Activated CD4-positive, alpha-beta T cell treated with anti-CD3 and anti-CD28 coated beads, Interleukin-2, amount 10 ng/mL, durations not matched to agents 24 days and 14 days (primary cell): Measurements from ENCODE around the gene DENND5A. TPM values are rescaled to one million over a fixed set of nuclear protein-coding genes. Genes with fewer than 3 reads are reported as not detected.

ENCODE experiments used
- DNase-seq: peaks from one replicate; pipeline ENCODE4 v3.0.0; 2022
- H3K27ac Mint-ChIP-seq: one replicate; pipeline ENCODE4 v1.8.0; 2022; ENCODE audit warnings: mild to moderate bottlenecking, mixed read lengths
- H3K27me3 Mint-ChIP-seq: one replicate; pipeline ENCODE4 v1.8.0; 2022; ENCODE audit warnings: mixed read lengths
- H3K36me3 Mint-ChIP-seq: one replicate; pipeline ENCODE4 v1.8.0; 2022; ENCODE audit warnings: low read depth, mild to moderate bottlenecking, mixed read lengths
- H3K4me1 Mint-ChIP-seq: one replicate; pipeline ENCODE4 v1.8.0; 2021; ENCODE audit warnings: mixed read lengths
- H3K4me3 Mint-ChIP-seq: one replicate; pipeline ENCODE4 v1.8.0; 2022; ENCODE audit warnings: mild to moderate bottlenecking, moderate library complexity, mixed read lengths
- H3K9me3 Mint-ChIP-seq: one replicate; pipeline ENCODE4 v1.8.0; 2021; ENCODE audit warnings: mixed read lengths
- intact Hi-C: fragments of 100-400 bp; cut with micrococcal nuclease; formaldehyde crosslinking; loops from one replicate; pipeline ENCODE4 v1.15.1; 2023
- total RNA-seq: library from RNA; stranded (reverse); gene quantifications from 2 replicates; pipeline ENCODE4 v1.2.3, GENCODE V29; 2022

Gene DENND5A
- total RNA-seq, 1 donor from 2014 or later, result 59.9 TPM

DNA sequence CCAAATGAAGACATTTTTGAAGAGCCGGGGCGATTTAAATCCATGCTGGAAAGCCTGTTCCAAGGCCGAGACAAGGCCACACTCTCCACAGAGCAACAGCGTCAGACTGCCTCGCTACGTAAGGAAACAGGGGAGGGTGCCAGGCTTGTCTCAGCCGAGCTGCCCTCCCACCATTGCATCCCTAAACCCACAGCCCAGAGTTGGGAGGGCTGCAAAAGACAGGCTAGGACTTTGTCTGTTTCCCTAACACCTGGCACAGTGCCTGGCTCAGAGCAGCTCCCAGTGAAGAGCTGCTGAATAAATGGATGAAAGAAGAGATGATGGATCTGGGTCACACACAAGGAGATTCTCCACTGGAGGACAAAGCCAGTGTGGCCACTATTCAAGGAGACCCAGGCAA lies 122.4 kb downstream of the DENND5A start:
- H3K27ac Mint-ChIP-seq, result no peak overlapping the region

DNA sequence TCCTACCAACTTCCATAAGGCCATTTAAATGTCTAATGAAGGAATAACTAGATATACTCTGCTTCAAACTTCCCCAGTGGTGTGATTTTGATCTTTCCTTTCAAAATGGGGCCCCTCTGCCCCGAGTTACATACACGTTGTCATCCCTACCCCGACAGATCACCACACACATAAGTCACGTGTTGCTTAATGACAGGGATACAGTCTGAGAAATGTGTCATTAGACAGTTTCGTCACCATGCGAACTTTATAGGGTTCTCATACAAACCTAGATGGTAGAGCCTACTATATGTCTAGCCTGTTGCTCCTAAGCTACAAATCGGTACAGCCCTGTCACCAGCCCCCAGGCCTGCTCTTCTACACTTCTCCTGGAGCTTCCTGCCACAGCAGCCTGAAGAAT lies 124.0 kb downstream of the DENND5A start:
- H3K27ac Mint-ChIP-seq, result no peak overlapping the region
- H3K9me3 Mint-ChIP-seq, result no peaks in the 10 kb centered on the region
- H3K27me3 Mint-ChIP-seq, result no peaks in the 10 kb centered on the region
- intact Hi-C loops, result no loop called here
- peaks cover 35% of the 10 kb centered on the region for H3K4me1 Mint-ChIP-seq
- H3K4me3 Mint-ChIP-seq, result no peak overlapping the region
- H3K36me3 Mint-ChIP-seq, result peaks cover 59% of the 10 kb centered on the region
- no peak for DNase-seq

More for the DNA sequence above, 122.4 kb downstream of the DENND5A start:
- no peak overlapping the region for H3K4me3 Mint-ChIP-seq
- H3K9me3 Mint-ChIP-seq, result no peaks in the 10 kb centered on the region
- H3K4me1 Mint-ChIP-seq, result peaks cover 24% of the 10 kb centered on the region
- intact Hi-C loops, result no loop called here
- no peaks in the 10 kb centered on the region for H3K27me3 Mint-ChIP-seq
- no peak for DNase-seq
- peaks cover 68% of the 10 kb centered on the region for H3K36me3 Mint-ChIP-seq

DNA sequence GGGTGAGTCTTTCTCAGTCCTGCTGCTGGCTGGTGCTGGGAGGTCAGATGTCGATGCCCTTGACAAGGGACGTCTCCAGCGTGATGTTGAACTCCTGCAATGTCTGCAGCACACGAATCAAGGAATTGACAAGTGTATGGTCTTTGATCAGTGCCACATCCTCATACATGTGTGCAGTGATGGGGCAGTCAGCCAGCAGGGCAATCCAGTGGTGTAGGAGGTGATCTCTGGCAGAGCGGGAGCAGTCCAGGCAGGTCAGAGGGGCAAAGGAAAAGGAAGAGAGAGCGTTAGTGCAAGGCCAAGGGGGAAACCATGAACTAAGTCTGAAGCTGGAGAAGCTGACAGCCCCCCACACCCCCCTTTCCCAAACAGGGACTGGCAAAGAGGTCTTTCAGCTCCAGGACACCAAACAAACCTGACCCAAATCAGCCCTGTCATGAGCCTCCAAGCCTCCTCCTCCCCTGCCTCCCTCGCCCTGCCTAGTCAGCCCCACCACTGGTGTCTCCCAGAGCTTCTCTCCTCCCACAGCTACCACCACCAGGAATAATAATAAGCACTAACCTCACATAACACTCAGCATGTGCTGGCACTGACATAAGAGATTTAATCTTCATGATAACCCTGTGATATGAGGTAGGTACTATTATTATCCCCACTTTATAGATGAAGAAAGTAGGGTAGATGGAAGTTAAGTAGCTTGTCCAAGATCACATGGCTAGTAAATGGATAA lies 125.4 kb downstream of the DENND5A start:
- Mint-ChIP-seq H3K4me1 (peaks cover 31% of the 10 kb centered on the region), H3K4me3 (peak overlapping the region; percentile 4), H3K36me3 (peaks cover 54% of the 10 kb centered on the region), H3K27me3 (no peaks in the 10 kb centered on the region), H3K9me3 (no peaks in the 10 kb centered on the region), H3K27ac (peak overlapping the region; percentile 40)
- intact Hi-C loops, result loop anchor here (5.0 kb wide), 3 partner anchors 47 to 177 kb away; partner anchors contain the start of genes NRIP3, SCUBE2 and TMEM9B
- DNase-seq, result no peak

DNA sequence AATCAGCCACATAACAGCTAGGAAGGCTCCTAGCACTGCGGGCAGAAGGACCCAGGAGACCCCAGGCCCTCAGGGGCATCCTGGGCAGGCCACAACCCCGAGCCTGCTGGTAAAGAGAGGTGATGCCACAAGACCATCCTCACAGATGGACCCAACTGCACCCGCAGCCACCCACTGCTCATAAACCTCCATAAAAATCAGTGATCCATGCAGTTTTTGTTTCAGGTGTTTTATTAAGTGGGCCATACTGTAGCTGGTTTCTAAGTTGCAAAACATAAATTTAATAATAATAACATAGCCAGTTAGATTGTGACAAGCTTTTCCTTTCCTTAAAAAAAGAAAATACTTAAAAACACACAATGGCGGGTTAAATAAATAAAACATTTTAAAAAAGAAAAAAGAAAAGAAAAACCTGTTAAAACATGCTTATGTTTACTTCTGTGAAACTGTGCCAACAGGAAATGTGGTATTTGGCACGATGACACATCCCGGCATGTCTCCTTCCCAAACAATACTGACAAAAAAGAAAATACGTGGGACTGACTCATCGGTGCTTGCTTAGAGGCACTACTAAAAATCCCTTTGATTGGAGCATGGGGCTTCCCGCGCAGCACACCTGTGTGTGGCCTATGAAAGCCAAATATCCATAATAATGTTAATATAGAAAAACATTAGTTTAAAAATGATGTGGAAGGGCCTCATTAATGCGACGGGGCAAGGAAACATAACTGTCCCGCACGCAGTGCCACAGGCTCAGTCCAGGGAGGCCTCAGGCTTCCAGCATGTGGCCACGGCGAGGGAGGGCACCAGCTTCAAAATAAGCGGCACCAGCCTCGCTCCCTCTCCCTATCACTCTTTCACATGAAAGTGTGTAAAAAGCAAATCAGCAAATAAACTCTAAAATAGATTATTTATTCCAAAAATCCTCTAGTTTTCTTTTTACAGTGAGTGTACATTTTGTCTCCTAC lies 126.3 kb downstream of the DENND5A start:
- peak overlapping the region; percentile 32 for H3K27ac Mint-ChIP-seq
- intact Hi-C loops, result loop anchor here (5.0 kb wide), 3 partner anchors 47 to 177 kb away; partner anchors contain the start of genes NRIP3, SCUBE2 and TMEM9B

DNA sequence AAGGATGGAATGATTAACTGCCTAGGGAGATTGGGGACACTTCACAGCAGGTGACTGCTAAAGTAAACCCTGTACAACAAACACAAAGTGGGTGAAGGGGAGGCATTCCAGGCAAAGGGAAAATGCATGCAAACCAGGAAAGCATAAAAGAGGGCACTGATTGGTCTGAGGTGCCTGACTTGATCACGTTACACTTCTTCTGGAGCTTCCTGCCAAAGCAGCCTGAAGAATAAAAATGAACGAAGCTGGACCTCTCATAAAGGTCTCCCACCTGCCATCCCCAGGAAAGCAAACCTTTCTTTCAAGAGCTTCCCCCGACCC lies 127.1 kb downstream of the DENND5A start:
- Mint-ChIP-seq H3K36me3 (peaks cover 42% of the 10 kb centered on the region), H3K27ac (peak overlapping the region; percentile 80), H3K4me1 (peaks cover 29% of the 10 kb centered on the region), H3K4me3 (no peak overlapping the region), H3K9me3 (no peaks in the 10 kb centered on the region), H3K27me3 (no peaks in the 10 kb centered on the region)
- intact Hi-C loops, result loop anchor here (5.0 kb wide), 3 partner anchors 46 to 176 kb away; partner anchors contain the start of genes NRIP3, SCUBE2 and TMEM9B
- DNase-seq, result no peak

More for the DNA sequence above, 126.3 kb downstream of the DENND5A start:
- Mint-ChIP-seq H3K4me3 (peak overlapping the region; percentile 4), H3K9me3 (no peaks in the 10 kb centered on the region), H3K4me1 (peaks cover 29% of the 10 kb centered on the region), H3K36me3 (peaks cover 50% of the 10 kb centered on the region), H3K27me3 (no peaks in the 10 kb centered on the region)
- DNase-seq, result no peak

DNA sequence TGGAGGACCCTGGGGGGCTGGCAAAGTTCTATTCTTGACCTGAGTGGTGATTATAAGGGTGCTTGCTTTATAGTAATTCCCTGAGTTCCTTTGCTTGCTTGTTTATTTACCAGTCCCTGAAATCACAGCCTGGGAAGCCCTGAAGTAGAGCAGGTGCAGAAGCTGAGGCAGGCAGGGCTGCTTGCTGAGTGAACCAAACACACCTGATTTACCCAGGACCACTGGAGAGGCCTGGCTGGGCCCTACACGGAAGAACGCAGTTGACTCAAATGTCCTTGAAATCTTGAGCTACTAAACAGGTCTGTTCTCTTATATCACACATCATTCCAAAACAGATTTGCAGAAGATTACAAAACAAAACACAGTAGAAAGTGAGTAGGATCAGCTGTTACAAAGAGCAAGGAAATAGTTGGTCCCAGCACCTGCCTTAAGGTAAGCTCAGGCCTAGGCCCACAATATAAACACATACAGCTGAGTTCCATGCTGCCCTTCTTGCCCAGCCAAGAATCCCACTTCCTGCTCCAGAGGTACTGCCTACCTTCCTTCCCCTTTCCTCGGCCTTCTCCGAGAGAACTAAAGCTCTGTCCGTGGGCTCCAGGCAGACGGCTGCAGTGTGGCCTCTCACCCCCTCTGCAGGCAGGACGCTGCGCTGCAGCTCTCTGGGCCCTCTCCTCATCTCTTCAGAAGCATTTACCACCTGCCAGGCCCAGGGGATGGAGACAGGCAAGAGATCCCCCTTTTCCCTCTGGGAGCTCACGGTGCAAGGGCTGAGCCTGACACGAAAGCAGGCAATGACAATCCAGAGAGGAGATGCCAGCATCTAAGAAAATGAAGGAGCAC lies 127.6 kb downstream of the DENND5A start:
- Mint-ChIP-seq H3K4me3 (no peak overlapping the region), H3K27me3 (no peaks in the 10 kb centered on the region), H3K36me3 (peaks cover 36% of the 10 kb centered on the region), H3K9me3 (no peaks in the 10 kb centered on the region), H3K4me1 (peaks cover 29% of the 10 kb centered on the region), H3K27ac (peak overlapping the region; percentile 80)
- peak; percentile 92 for DNase-seq
- intact Hi-C loops, result loop anchor here (1.0 to 5.0 kb wide), 5 partner anchors 45 to 223 kb away; partner anchors contain the start of genes NRIP3, SCUBE2 and TMEM9B

DNA sequence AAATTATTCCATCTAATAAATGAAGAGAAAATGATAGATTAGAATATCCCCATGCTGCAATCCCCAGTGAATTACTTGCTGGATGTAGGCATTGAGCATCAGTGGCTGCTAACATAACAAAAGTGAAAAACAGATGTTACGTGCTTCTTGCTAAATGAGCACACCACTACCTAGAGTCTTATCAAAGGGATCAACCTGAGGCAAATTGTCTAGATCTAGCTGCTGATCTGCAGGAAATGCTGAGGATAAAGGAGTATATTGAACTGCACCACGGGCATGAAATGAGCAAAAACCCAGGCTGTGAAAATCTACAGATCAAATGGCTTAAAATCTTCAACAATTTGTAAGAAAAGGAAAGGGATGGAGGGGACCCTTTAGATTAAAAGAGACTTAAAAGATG lies 128.4 kb downstream of the DENND5A start:
- Mint-ChIP-seq H3K4me3 (no peak overlapping the region), H3K4me1 (peaks cover 32% of the 10 kb centered on the region), H3K9me3 (no peaks in the 10 kb centered on the region), H3K27ac (no peak overlapping the region), H3K27me3 (no peaks in the 10 kb centered on the region), H3K36me3 (peaks cover 32% of the 10 kb centered on the region)
- intact Hi-C loops, result loop anchor here (1.0 to 5.0 kb wide), 5 partner anchors 44 to 222 kb away; partner anchors contain the start of genes NRIP3, SCUBE2 and TMEM9B
- no peak for DNase-seq

DNA sequence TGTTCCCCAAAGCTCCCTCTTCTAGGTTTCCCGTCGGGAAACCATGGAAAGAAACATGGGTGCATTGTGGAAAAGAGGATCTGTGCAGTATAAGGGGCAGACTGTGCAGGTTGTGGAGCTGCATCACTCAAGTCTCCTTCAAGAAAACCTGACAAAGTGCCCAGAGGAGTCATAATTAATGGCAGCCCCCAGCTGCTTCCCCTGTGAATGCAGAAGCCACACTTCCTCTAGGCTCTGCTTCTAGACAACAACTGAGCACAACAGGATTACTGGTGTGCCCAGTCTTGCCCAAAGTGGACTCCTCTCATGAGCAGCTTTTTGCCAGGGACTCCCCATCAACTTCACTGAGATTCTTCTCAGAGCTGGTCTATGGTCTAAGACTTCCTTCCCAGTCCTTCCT lies 131.2 kb downstream of the DENND5A start:
- no peaks in the 10 kb centered on the region for H3K9me3 Mint-ChIP-seq
- H3K27ac Mint-ChIP-seq, result no peak overlapping the region
- H3K36me3 Mint-ChIP-seq, result peaks cover 16% of the 10 kb centered on the region
- intact Hi-C loops, result no loop called here
- H3K27me3 Mint-ChIP-seq, result no peaks in the 10 kb centered on the region
- no peak overlapping the region for H3K4me3 Mint-ChIP-seq
- no peak for DNase-seq
- H3K4me1 Mint-ChIP-seq, result peaks cover 24% of the 10 kb centered on the region

- intact Hi-C loops, result no loop called here
- Mint-ChIP-seq H3K4me3 (no peak overlapping the region), H3K27ac (no peak overlapping the region), H3K36me3 (peaks cover 11% of the 10 kb centered on the region), H3K9me3 (peaks cover 3% of the 10 kb centered on the region), H3K4me1 (peaks cover 19% of the 10 kb centered on the region), H3K27me3 (no peaks in the 10 kb centered on the region)
- DNase-seq, result no peak
These were observed 132.8 kb downstream of the DENND5A start for GRCh38 chr11:9132203-9132878.

- intact Hi-C loops, result no loop called here
- no peak for DNase-seq
- H3K4me1 Mint-ChIP-seq, result peaks cover 19% of the 10 kb centered on the region
- H3K27me3 Mint-ChIP-seq, result no peaks in the 10 kb centered on the region
- peaks cover 6% of the 10 kb centered on the region for H3K36me3 Mint-ChIP-seq
- H3K27ac Mint-ChIP-seq, result no peak overlapping the region
- H3K4me3 Mint-ChIP-seq, result no peak overlapping the region
- peaks cover 4% of the 10 kb centered on the region for H3K9me3 Mint-ChIP-seq
These were observed 134.9 kb downstream of the DENND5A start for GRCh38 chr11:9130297-9130696.

GRCh38 chr11:9126636-9127035 lies 138.5 kb downstream of the DENND5A start:
- Mint-ChIP-seq H3K36me3 (peaks cover 2% of the 10 kb centered on the region), H3K27me3 (no peaks in the 10 kb centered on the region), H3K27ac (peak overlapping the region; percentile 7), H3K9me3 (peaks cover 4% of the 10 kb centered on the region), H3K4me1 (peaks cover 19% of the 10 kb centered on the region), H3K4me3 (peak overlapping the region; percentile 18)
- intact Hi-C loops, result no loop called here
- no peak for DNase-seq

DNA sequence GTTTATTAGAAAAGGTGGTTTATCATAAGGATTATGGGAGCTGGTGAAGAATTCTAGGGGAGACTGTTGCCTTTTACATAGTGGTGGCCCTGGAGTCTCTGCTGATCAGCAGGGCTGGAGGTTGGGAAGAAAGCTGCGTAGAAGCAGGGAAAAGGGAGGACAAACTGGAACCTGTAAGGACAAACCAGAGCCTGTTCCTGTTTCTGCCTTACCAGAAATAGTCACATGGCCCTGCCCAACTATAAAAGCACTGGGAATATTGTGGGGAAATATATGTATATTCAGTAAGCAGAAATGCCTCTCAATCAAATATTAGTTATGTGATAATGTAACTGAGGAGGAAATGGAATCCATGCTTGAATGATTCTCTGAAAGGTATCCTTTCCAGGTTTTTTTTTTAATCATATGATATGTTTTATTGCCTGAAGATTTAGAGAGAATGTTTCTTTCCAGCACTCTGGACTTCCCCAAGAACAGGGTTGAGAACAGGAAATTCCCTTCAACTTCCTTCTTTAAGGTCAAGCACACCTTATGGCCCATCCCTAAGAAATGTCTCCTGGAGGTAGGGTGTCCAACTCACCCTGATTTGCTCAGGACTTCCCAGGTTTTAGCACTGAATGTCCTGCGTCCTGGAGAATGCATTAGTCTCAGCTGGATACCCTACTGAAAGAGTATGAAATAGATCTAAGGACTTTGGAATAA lies 139.8 kb downstream of the DENND5A start:
- Mint-ChIP-seq H3K4me1 (peaks cover 16% of the 10 kb centered on the region), H3K27me3 (no peaks in the 10 kb centered on the region), H3K36me3 (peaks cover 2% of the 10 kb centered on the region), H3K9me3 (peaks cover 4% of the 10 kb centered on the region), H3K4me3 (no peak overlapping the region), H3K27ac (no peak overlapping the region)
- intact Hi-C loops, result no loop called here
- no peak for DNase-seq
